LNCAP (cell line): ENCODE data around the gene CDHR2.

Experiments used
- CTCF ChIP-seq: fragments of 450-650 bp; IDR thresholded peaks from 2 replicates; pipeline ENCODE4 v1.5.1; 2017; ENCODE audit warnings: mild to moderate bottlenecking

The CDHR2 gene

DNA sequence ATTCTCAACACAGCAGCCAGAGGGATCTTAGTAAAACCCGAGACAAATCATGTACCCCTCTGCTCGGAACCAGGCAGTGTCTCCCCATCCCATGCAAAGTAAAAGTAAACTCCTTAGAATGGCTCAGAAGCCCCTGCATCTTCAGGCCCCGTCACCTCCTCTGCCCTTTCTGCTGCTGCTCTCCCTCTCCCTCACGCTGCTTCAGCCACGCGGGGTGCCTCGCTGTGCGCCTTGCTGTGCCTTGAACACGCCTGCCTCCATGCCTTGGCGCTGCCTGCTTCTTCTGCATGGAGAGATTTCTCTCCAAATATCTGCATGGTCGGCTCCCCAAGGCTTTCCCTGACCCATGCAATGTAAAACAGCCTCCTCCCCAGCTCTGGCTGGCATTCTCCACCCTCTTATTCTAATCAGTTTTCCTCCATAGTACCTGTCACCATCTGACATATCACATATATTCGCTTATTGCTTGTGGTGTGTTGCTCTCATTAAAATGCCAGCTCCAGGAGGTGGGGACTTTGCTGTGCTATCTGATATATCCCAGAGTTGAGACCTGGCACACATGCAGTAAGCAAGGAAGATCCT is 52.9 kb downstream of the CDHR2 start:
- TF ChIP-seq CTCF = no peak

GRCh38 chr5:176603091-176603490 is 53.9 kb downstream of the CDHR2 start:
- no peak for TF ChIP-seq CTCF

- no peak for TF ChIP-seq CTCF
Measured at GRCh38 chr5:176606032-176606431, 56.9 kb downstream of the CDHR2 start.

GRCh38 chr5:176606875-176607274 is 57.7 kb downstream of the CDHR2 start:
- no peak for TF ChIP-seq CTCF

DNA sequence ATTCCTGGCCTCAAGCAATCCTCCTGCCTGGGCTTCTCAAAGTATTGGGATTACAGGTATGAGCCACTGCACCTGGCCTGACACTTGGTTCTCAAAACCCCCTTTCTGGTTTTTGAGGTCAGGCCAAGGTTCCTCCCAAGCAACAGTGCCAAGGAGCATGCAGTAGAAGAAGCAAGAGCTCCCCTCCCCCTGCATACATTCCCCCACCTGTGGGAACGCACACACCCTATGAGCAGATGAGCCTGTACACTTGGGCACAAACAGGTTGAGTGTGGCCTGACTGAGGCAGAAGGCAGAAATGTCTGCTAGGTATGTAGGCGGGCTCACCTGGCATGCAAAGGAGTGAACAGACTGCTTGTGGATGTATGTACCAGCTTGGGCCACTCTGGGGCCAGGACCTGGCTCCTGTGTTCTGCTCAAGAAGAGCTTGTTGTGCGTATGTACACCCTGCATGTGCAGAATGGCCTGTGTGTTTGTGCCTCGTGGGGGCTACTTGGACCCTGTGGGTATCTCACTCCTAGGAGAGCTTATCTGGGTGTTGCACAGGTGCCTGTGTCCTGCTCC is 59.1 kb downstream of the CDHR2 start:
- no peak for TF ChIP-seq CTCF

DNA sequence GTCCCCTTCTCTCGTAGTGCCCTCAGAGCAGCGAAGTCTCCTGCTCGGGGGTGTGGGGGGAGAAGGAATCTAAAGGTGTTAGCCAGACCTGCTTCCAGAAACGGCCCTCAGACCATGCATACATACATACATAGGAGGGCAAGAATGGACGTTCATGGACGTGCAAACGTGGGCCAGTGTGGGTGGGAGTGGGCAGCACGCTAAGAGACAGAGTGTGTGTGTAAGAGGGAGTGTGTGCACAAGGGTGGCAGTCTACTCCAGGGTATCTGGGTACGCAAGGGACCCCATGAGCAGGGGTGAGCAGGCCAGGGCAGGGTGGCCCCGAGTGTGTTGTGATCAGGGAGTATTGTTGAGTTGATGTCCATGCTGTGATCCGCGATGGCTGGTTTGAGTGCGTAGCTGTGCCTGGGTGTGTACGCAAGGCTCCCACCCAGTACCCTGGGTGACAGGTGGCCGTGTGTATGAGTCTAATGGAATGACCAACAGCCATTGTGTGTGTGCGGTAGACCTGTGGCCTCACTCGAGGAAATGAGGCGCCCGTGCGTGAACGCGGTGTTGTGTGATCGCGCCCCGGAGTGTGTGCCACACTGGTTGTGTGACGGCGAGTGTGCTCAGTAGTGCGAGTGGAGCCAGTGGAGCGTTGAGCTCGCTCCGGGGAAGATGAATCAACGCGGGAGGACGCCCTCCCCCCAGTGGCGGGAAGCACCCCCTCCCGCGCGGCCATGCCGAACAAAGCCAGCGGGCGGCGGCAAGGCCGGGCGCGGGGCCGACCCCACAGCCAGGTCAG is 60.0 kb downstream of the CDHR2 start:
- TF ChIP-seq CTCF = no peak

- no peak; the same call in 1 of the 2 replicates for TF ChIP-seq CTCF
Measured at GRCh38 chr5:176609724-176610434, 60.7 kb downstream of the CDHR2 start, which contains the start of gene GPRIN1. Gene GPRIN1, minus strand, starts transcription at chr5:176610156. Its CDS starts 10,322 bp downstream, at chr5:176599834.
